Muscle of leg (tissue), 11 donors: ENCODE measurements around the gene MGME1. TPM values are rescaled to one million over a fixed set of nuclear protein-coding genes. Genes with fewer than 3 reads are reported as not detected.
"Not testable (repeated sequence)": the region's sequence is repeated elsewhere in the genome, so short reads cannot be mapped to it uniquely, and the experiment has no call there.

Experiments used
- DNase-seq: peaks from one replicate; pipeline ENCODE4 v3.0.0; 2013
- H3K27ac ChIP-seq: one replicate; pipeline ENCODE4 v1.5.1; 2013; ENCODE audit warnings: mild to moderate bottlenecking, low read length, control low read depth
- H3K27me3 ChIP-seq: one replicate; pipeline ENCODE4 v1.6.1; 2013; ENCODE audit warnings: low read length; ENCODE audit not compliant: control insufficient read depth, insufficient read depth
- H3K36me3 ChIP-seq: one replicate; pipeline ENCODE4 v1.6.1; 2013; ENCODE audit warnings: low read length; ENCODE audit not compliant: control insufficient read depth, insufficient read depth
- H3K4me1 ChIP-seq: one replicate; pipeline ENCODE4 v1.6.1; 2013; ENCODE audit warnings: low read length; ENCODE audit not compliant: control insufficient read depth, insufficient read depth
- H3K4me3 ChIP-seq: one replicate; pipeline ENCODE4 v1.5.1; 2013; ENCODE audit warnings: low read length, control low read depth
- H3K9me3 ChIP-seq: replicated peaks from 2 replicates; pipeline ENCODE4 v1.6.1; 2013; ENCODE audit warnings: low read depth, low read length; ENCODE audit not compliant: control insufficient read depth
- WGBS: methylation state at CpG from one replicate; pipeline ENCODE4 v1.1.5; 2013; ENCODE audit warnings: missing lambda C conversion rate; ENCODE audit not compliant: insufficient coverage; 5-methylcytosine and 5-hydroxymethylcytosine counted together
- polyA plus RNA-seq, 8 donors: library from polyadenylated mRNA; unstranded; fragments of 120-200 nt; gene quantifications; one replicate each; pipeline versions ENCODE4 v1.2.1 to v1.2.3, GENCODE V29; 2013; ENCODE audit warnings: inconsistent platforms in 1 of 8, low replicate concordance in 1 of 8; ENCODE audit not compliant: insufficient read length in 8 of 8, insufficient read depth in 1 of 8
- total RNA-seq: library from RNA; stranded (reverse); fragments of 120-200 nt; gene quantifications from one replicate; pipeline ENCODE4 v1.2.4, GENCODE V29; 2013

The MGME1 gene
- total and polyA plus RNA-seq, 9 donors, result 10.4 to 23.9 (median 19.5) TPM

DNA sequence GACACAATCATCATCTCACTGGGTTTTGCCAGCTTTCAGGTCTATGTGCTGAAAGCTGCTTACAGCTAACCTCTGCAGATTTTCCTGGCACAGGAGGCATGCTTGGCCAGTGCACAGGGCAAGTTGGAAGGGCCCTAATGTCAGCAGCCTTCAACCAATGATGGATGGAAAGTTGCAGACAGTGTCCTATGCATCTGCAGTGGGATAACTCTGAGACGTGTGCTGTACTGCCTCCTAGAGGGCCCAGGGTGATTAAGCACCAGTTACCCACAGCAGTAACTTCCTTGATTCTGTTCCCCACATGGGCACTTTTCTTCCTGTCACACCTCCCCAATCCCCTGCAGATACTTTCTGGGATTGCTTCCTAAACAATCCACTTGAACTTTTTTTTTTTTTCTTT lies 50.2 kb downstream of the MGME1 start:
- 6% methylated on average over 1 of the region's 1 CpG for WGBS
- no peaks in the 10 kb centered on the region for H3K36me3 ChIP-seq
- no peak overlapping the region for H3K4me3 ChIP-seq
- peak; percentile 11 for DNase-seq
- H3K27me3 ChIP-seq, result peaks cover 3% of the 10 kb centered on the region
- no peaks in the 10 kb centered on the region for H3K9me3 ChIP-seq
- no peaks in the 10 kb centered on the region for H3K4me1 ChIP-seq
- no peak overlapping the region for H3K27ac ChIP-seq

DNA sequence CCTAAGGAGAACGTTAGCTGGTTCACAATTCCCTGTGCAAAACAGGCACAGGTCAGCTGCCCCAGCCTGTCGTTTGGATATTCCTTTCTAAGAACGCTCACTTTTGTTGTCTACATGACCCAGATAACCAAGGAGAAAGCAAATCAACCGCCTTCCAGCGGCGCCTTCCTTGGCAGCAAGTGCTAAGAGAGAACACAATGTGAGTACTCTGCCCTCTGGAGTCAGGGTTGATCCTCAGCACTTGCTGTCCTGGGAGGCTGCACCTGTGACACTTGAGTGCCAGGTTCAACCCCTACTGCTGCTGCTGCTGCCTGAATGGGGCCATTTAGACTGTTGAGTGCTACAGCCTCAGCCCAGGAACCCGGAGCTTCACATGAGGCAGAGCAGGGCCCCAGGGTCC lies 52.1 kb downstream of the MGME1 start:
- no peak overlapping the region for H3K27ac ChIP-seq
- H3K36me3 ChIP-seq, result no peaks in the 10 kb centered on the region
- H3K9me3 ChIP-seq, result no peaks in the 10 kb centered on the region
- H3K27me3 ChIP-seq, result peaks cover 3% of the 10 kb centered on the region
- no peak overlapping the region for H3K4me3 ChIP-seq
- H3K4me1 ChIP-seq, result no peaks in the 10 kb centered on the region
- WGBS, result 86% methylated on average over 7 of the region's 7 CpGs
- no peak for DNase-seq

DNA sequence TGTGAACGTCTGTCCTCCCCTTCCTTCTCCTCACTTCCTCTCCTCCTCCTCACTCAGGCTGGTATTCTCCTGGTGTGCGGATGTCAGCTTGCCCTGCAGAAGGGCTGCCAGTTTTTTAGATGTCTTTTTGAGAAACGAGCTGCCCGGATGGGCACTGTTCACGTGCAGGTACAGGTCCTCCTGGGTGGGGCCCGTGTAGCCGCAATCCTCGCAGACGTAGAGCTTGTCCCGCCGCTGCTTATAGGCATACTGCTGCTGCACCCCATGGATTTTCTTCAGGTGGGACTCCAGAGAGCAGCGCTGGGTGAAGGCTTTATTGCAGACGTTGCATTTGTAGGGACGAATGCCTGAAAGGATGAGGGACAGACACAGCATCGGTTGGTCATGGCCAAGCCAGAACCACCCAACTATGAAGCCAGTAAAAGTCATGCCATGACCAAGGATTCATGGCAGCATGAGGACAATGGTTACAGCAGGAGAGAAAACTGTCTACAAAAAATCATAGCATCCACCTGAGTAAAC lies 55.8 kb downstream of the MGME1 start:
- H3K27ac ChIP-seq, result no peak overlapping the region
- H3K4me1 ChIP-seq, result no peaks in the 10 kb centered on the region
- no peaks in the 10 kb centered on the region for H3K36me3 ChIP-seq
- no peak for DNase-seq
- H3K9me3 ChIP-seq, result no peaks in the 10 kb centered on the region
- 74% methylated on average over 12 of the region's 15 CpGs for WGBS
- H3K27me3 ChIP-seq, result peaks cover 3% of the 10 kb centered on the region
- no peak overlapping the region for H3K4me3 ChIP-seq

DNA sequence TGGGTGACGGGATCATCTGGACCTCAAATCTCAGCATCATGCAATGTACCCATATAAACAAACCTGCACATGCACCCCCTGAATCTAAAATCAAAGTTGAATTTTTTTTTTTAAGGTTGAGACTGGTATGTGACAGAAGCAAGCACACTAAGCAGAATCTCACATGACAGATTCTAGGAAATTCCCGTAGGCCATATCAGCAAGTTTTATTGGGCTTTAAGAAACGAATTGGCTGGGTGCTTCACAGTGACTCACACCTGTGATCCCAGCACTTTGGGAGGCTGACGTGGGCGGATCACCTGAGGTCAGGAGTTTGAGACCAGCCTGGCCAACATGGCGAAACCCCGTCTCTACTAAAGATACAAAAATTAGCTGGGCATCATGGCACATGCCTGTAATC lies 58.2 kb downstream of the MGME1 start:
- WGBS, result 78% methylated on average over 6 of the region's 7 CpGs

GRCh38 chr20:18030020-18030419 lies 61.2 kb downstream of the MGME1 start:
- Histone ChIP-seq H3K4me1 (no peaks in the 10 kb centered on the region), H3K36me3 (no peaks in the 10 kb centered on the region), H3K27me3 (no peaks in the 10 kb centered on the region), H3K9me3 (no peaks in the 10 kb centered on the region), H3K4me3 (no peak overlapping the region), H3K27ac (no peak overlapping the region)
- DNase-seq, result no peak
- 84% methylated on average over 3 of the region's 8 CpGs for whole genome bisulfite sequencing

More for the DNA sequence above, 58.2 kb downstream of the MGME1 start:
- not testable (repeated sequence) for H3K36me3 ChIP-seq, H3K9me3 ChIP-seq, H3K4me1 ChIP-seq, DNase-seq, H3K4me3 ChIP-seq, H3K27ac ChIP-seq, H3K27me3 ChIP-seq

GRCh38 chr20:18031050-18031449 lies 62.2 kb downstream of the MGME1 start:
- WGBS, result 85% methylated on average over 12 of the region's 15 CpGs
- Histone ChIP-seq H3K4me3 (no peak overlapping the region), H3K9me3 (no peaks in the 10 kb centered on the region), H3K27me3 (no peaks in the 10 kb centered on the region), H3K4me1 (no peaks in the 10 kb centered on the region), H3K36me3 (no peaks in the 10 kb centered on the region), H3K27ac (no peak overlapping the region)
- no peak for DNase-seq

DNA sequence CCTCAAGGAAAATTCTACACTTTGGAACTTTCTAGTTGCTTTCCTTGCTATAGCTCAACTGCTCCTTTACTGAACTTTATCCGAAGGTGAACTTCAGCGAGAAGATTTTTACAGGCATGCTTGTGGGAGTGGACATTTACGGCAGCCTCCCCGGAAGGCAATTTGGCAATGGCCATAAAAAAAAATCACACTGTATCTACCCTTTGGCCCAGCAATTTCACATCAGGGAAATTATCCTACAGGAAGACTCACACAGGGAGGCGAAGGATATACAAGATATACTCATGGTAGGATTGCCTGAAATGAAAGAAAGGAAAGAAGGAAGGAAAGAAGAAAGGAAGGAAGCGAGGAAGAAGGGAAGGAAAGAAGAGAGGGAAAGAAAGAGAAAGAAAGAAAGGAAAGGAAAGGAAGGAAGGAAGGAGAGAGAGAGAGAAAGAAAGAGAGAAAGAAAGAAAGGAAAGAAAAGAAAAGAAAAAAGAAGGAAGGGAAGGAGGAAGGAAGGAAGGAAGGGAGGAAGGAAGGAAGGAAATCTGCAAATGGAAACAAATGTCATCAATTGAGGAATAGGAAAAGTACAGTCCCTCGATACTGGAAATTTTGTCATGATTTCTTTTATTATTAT lies 63.2 kb downstream of the MGME1 start:
- H3K36me3 ChIP-seq, result no peaks in the 10 kb centered on the region
- no peak for DNase-seq
- 93% methylated on average over 3 of the region's 7 CpGs for WGBS

DNA sequence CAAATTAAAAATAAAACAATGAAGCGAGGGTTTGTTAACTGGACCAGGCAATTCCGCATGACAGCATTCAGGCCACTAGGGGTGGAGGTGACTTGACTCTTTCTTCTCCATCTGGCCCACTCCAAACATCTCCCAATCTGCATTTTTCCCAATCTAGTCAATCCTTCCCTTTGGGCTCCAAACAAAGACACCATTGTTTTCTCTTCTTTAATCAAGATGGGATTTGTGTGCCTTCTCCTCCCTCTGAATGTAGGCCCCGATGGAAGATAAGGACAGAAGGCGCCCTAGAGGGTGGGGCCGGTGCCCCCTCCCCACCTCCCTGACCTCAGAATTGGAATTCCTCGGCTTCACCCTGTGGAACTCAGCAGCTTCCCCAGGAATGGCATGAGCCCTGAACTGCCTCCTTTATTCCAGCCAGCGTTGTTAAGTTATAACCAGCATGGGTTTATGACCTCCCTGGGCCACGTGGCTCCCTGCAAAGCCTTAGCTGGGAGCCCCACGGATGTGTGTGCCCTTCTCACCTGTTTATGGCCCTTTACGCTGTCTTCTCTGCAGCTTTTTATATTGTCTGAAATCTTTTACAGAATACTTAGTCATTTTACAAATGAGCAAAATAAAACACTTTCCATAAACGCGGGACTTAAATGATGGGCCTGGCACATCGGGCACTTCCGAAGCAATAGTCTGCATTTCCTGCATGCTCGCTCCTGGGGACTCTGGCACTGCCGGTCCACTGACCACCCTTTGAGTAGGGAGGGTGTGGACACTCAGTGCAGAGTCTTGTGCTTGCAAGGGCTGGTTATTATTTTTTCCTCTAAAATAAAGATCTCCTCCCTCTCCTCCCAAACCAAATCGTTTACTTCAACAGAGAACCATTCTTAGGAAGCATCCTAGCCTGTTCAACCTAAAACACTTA lies 64.4 kb downstream of the MGME1 start:
- no peak for DNase-seq
- Histone ChIP-seq H3K27me3 (peaks cover 2% of the 10 kb centered on the region), H3K4me1 (no peaks in the 10 kb centered on the region), H3K9me3 (no peaks in the 10 kb centered on the region), H3K27ac (no peak overlapping the region), H3K36me3 (no peaks in the 10 kb centered on the region), H3K4me3 (no peak overlapping the region)
- 60% methylated on average over 12 of the region's 17 CpGs for WGBS

More for the DNA sequence above, 63.2 kb downstream of the MGME1 start:
- Histone ChIP-seq H3K27ac (no peak overlapping the region), H3K4me1 (no peaks in the 10 kb centered on the region), H3K27me3 (no peaks in the 10 kb centered on the region), H3K4me3 (no peak overlapping the region), H3K9me3 (no peaks in the 10 kb centered on the region)

DNA sequence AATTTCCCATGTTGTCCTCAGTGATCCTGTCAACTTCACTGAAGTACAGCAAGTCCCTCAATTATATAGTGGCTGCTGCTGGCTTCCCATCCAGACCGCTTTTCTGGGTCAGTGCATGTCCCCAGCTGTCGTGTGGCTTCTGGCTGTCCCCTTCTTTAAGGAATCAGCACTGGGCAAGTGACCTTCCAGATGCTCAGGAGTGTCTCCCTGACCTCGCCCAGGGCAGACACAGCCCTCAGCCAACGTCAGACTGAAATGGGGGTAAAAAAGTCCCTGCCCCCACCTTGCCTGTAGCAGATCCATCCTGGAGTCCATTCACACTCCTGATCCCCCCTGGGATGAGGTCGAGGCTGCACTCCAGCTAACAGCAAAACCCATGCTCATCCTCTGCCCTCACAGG lies 65.2 kb downstream of the MGME1 start:
- H3K36me3 ChIP-seq, result no peaks in the 10 kb centered on the region
- H3K27me3 ChIP-seq, result peaks cover 2% of the 10 kb centered on the region
- no peak for DNase-seq
- H3K4me3 ChIP-seq, result no peak overlapping the region
- 47% methylated on average over 4 of the region's 5 CpGs for WGBS
- no peaks in the 10 kb centered on the region for H3K9me3 ChIP-seq
- no peaks in the 10 kb centered on the region for H3K4me1 ChIP-seq
- no peak overlapping the region for H3K27ac ChIP-seq

DNA sequence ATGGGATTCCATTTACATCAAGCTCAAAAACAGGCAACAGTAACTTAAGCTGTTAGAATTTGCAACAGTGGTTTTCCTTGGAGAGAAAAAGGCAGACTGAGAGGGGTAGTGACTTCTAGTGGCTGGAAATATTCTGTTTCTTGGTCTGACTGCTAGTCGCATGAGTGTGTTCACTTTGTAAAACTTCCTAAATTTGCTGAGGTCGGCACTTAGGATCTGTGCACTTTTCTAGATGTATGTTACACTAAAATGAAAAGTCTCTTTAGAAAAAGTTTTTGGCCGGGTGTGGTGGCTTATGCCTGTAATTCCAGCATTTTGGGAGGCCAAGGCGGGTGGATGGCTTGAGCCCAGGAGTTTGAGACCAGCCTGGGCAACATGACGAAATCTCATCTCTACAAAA lies 70.2 kb downstream of the MGME1 start:
- Histone ChIP-seq H3K9me3 (peaks cover 5% of the 10 kb centered on the region), H3K36me3 (no peaks in the 10 kb centered on the region), H3K4me1 (no peaks in the 10 kb centered on the region), H3K27me3 (peaks cover 8% of the 10 kb centered on the region), H3K4me3 (no peak overlapping the region), H3K27ac (no peak overlapping the region)
- 62% methylated on average over 2 of the region's 5 CpGs for WGBS
- DNase-seq, result no peak
